ENCODE results near the gene AMOTL1.
A peak's percentile ranks its signal among the peaks of the same experiment; 100 is the strongest.
"Not testable (repeated sequence)": the region's sequence is repeated elsewhere in the genome, so short reads cannot be mapped to it uniquely, and the experiment has no call there.

Gene AMOTL1

DNA sequence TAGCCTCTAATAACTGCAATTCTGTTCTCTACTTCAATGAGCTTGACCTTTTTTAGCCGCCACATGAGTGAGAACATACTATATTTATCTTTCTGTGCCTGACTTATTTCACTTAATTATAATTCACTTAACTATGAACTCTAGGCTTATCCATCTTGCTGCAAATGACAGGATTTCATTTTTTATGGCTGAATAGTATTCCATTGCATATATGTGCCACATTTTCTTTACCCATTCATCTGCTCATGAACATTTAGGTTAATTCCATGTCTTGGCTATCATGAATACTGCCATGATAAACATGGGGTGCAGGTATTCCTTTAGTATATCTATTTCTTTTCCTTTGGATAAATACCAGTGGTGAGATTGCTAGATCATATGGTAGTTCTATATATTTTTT lies 120.0 kb downstream of the AMOTL1 start:
- no peak for DNase-seq

DNA sequence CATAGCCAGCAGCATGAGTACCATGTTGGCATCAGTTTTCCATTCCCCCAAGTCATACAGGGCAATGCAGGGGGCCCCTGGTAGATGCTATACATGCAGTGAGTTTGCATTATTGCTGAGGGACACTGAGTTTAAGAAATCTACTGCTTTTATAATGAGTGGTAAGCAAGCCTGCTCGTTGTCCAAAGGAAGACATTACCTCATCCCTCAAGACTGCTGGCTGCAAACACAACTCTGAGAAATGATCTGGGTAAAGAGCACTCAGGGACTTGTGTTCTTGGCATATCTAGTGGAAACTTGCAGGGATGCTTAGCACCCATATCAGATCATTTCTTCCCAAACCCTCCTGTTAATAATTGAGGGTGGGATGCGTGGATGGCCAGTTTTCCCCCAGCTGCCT lies 127.3 kb downstream of the AMOTL1 start:
- DNase-seq = no peak

DNA sequence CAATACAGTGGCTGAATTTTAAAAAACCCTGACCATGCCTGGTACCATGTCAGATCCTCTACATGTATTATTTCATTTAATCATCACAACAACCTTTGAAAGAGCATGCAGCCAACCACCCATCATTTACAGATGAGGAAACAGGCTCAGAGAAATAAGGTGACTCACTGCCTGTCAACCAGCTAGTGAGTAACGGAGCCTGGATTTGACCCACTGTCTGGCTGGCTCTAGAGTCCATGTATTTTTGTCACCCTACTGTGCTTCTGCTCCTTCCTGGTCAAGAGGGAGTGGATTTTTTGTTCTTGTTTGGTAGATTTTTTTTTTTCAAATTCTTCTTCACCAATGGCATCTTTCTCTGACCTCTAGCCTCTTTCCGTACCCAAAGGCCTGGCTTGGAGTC lies 127.8 kb downstream of the AMOTL1 start:
- DNase-seq = no peak

DNA sequence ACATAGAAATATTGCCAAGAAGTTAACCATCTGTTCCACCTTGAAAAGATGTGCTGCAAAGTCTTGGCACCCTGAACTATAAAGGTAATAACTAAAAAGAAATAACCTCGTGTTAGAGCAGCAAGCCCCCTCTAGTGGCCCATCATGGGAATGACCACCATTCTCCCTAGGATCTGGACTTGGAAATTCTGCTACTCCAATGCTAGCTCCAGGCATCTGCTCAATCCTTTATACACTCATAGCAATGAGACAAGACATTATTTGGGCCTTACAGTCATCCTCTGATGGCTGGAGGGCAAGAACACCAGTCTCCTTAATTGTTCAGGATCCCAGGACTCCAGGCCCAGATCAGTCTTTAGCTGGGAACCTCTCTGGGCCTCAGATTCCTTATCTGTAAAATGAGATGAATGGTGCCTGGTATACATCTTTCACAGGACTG lies 129.2 kb downstream of the AMOTL1 start:
- peak; percentile 59 for DNase-seq

DNA sequence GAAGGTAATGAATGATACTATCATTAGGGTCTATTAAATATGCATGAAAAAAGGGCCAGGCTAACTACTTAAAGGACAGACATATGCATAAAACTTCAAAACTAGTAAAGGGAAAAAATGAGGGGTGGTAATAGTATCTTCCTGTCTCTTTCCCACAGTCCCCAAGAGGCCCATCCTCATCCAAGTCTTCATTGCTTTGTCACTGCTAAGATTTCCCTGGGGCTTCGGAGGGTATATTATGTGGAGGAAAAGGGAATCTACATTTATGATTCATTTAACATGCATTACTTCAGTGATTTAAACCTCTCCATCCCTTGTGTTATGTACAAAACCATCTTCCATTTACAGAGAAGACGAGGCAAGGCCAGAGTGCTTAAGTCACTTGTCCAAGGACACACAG lies 139.1 kb downstream of the AMOTL1 start:
- DNase-seq = no peak

DNA sequence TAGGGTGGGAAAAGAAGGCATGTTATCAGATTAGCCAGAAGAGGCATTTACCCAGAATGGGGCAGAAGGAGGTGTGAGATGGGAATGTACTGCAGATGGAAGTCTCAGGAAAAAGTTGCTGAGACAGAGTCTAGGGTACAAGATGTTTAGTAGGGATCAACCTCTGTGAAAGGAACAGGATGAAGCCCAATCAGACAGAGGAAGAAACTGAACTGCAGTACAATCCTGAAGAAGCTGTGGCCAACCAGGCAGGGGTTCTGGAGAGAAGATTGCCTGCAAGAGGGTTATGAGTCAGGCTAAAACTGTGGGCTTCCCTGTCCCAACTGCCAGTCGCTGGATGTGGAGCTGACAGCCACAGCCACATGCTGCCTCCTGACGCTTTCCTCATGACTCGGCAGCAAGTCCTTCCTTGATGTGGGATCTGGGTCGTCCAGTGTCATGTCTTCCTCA lies 141.2 kb downstream of the AMOTL1 start:
- DNase-seq = no peak

DNA sequence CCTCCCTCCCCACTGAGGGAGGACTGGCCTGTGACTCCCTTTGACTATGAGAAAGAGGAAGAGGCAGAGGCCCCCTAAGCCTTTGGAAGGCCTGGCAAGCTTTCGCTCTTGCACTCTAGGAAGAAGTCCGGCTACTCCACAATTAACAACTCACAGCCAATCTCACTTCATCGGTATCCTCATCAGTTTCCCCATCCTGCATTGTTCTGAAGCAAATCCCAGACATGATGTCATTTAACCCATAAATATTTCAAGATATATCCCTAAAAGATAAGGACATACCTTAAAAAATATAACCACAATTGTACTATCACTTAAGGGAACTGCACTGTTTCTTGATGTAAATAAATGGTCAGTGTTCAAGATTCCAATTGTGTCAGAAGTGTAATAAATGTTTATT lies 142.1 kb downstream of the AMOTL1 start:
- DNase-seq = no peak

DNA sequence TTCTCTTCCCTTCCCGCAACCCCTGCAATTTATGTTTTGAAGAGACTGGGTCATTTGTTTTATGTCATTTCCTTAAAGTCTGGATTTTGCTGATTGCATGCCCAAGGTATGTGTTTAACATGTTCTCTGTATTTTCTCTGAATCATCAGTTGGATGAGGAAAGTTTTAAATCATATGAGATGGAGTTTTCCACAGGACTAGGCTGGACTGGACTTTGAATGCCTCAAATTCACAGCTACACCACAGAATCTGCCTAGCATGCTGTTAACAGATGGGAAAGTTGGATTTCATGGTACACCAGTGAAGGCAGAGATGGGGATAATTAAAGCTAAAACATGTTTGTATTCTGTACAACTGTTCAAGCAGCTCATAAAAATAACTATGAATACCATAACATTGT lies 142.6 kb downstream of the AMOTL1 start:
- DNase-seq = no peak

DNA sequence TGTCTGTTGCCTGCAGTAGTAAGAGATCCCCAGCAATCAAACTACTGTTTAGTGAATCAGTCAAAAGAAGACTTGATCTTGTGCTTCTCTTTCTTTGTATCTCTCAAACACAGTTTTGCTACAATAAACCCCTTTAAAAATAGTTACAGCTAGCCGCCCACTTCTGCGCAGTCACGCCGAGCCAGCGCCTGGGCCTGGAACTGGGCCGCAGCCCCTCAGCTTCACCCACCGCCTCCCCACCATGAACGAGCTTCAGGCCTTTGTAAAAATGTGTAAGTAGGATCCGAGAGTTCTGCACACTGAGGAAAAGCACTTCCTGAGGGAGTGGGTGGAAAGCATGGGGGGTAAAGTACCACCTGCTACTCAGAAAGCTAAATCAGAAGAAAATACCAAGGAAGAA lies 144.7 kb downstream of the AMOTL1 start:
- DNase-seq = no peak

DNA sequence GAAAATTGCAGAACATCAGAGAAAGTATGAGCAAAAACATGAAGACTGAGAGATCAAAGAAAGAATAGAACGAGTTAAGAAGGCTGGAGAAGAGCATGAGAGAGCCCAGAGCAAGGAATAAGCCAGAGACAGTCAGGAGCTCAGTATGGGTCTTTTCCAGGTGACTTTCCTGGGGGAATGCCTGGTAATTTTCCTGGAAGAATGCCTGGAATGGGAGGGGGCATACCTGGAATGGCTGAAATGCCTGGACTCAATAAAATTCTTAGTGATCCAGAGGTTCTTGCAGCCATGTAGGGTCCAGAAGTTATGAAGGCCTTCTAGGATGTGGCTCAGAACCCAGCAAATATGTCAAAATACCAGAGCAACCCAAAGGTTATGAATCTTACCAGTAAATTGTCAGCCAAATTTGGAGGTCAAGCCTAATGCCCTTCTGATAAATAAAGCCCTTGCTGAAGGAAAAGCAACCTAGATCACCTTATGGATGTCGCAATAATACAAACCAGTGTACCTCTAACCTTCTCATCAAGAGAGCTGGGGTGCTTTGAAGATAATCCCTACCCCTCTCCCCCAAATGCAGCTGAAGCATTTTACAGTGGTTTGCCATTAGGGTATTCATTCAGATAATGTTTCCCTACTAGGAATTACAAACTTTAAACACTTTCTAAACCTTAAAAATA lies 145.7 kb downstream of the AMOTL1 start:
- not testable (repeated sequence) for DNase-seq

DNA sequence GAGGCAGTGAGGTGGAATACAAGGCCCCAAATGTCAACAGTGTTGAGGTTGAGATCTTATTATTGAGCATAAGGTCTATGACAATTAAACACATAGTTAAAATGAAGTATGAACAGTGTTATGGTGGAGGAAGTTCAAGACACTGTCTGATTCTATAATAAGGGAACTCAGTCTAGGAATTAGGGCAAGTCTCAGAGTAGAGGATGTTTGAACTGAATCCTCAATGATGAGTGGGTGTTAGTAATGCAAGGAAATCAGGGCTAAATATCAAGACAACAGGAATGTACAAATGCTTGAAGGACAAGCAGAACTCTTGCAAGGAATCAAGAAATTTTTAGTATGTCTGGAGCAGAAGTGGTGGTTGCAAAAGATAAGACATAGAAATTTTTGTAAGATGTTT lies 152.2 kb downstream of the AMOTL1 start:
- DNase-seq = no peak

DNA sequence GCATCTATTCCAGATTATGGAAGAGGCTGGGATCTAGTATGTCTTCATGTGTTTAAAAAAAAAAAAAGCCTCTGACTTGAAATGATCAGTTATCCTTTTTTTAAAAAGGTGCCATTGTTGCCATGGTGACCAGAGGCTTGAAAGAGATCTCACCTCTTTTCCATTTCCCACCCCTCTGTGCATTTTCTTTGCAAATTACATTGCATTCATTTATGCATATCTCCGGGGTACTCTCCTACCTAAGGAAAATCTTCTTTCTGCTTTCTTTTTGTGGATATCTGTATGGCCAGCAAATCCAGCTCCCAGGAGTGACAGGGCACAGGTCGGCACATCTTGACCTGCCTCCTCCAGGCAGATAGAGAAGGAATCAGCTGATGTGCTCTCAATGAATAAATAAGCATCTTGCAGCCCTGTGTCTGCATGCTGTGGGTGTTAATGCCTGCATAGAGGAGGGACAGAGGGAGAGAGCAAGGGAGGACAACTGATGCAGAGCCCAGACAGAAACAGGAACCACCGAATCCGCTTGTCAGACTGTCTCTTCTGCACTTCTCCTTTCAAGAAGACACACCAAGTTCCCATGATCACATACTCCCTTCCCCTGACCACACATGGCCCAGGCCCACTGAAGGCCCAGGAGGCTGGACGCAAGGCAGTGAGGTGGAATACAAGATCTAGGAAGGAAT lies 154.3 kb downstream of the AMOTL1 start:
- DNase-seq = peak; percentile 60

DNA sequence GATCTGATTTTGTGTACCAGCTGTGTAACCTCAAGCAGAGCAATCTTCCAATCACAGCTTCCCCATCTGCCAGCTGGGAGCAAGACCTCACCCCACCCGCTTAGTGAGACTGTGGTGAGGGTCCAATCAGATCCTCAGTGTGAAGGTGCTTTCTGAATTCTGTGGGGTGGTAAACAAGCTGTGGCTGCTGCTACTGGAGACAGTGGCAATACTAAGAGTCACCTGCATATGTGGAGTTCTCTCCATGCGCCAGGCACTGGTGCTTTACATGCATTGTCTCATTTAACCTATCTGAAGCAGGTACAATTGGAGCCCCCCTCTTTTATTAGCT lies 154.8 kb downstream of the AMOTL1 start:
- no peak for DNase-seq

DNA sequence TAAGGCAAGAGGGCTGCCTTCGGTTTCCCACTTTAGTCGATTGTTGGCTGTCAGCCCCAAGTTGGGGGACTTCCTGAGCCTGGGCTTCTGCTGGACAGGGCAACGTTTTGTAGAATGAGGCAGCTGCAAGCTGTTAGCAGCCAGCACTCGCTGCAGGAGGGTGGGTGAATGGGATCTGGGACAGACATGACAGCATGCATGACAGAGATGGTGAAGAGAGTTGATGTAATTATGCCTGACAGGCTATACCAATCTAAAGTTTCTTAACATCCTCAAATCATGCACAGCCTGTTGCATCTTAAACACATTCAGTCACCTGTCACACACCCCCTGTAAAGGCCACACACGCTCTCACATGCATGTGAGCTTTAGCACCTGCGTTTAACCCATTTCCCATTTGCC lies 156.0 kb downstream of the AMOTL1 start:
- peak; percentile 84 for DNase-seq

DNA sequence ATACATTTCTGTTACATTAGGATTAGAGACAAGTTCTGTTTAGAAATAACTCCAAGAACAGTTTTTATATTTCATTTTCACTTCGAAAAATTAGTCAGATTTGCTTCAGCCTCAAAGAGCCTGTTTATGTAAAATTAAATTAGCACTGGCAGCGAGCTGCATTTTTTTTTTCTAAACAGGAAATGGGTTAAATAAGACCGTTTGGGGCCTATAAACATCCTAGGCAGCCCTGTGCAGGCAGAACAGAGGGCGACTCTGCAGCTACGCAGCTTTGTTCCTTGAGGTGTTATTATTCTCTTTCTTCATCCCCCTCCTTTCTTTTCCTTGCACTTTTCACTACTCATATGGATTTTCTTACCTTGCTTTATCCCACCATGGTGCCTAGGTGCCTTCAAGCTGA lies 156.5 kb downstream of the AMOTL1 start:
- no peak for DNase-seq

DNA sequence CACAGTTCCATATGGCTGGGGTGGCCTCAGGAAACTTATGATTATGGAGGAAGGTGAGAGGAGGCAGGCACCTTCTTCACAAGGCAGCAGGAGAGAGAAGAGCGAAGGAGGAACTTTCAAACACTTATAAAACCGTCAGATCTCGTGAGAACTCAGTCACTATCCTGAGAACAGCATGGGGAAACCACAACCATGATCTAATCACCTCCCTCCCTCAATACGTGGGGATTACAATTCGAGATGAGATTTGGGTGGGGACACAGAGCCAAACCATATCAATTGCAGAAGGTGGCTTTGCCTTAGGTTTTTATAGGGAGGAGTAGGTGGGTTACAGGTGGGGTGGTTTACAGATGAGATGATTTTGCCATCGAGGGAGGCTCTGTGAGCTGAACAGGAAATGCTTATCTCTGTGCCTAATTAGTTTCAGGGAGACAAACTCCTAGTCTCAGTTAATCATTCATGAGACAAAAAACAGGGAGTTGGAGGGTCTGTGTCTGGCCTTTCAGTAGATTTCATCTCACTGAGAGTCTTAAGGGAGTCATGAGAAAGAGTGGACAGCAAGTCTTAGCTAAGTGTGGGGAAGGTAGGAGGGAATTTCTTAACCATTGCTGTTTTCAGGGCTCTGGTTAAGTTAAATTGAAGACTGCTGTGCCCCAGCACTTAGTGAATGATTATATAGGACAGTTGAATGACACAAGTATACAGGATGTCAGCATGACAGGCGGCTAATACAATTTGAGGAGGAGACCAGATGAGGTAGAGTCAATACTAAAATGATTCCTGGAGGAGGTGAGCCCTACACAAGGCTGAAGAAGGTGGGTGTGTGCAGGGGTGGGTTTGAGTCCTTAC lies 157.5 kb downstream of the AMOTL1 start:
- peak; percentile 27 for DNase-seq

DNA sequence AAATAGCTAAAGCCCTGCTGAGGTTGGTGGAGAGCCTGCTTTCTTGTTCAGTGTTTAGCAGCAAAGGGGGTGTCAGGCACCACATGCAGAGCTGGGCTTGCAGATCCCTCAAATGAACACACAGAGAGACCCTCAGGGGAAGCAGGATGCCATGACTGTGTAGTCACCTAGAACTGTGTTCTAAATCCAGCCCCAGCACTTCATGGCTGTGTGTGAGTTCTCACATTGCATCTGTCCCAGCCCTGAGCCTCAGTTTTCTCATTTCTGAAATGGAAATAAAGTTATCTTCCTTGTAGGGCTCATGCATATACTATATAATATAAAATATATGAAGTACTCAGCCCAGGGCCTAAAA lies 158.1 kb downstream of the AMOTL1 start:
- DNase-seq = no peak
